WTC11 (cell line): ENCODE results near the gene EMILIN3. TPM values are rescaled to one million over a fixed set of nuclear protein-coding genes. Genes with fewer than 3 reads are reported as not detected.

ENCODE experiments used
- ATAC-seq: fragments of 200-7000 bp; cut with Tn5 transposase; 2 replicates; pipeline ENCODE4 v1.10.0; 2021; ENCODE audit warnings: mild to moderate bottlenecking, moderate library complexity
- Bru-seq: library from RNA; stranded (reverse); fragments of 400-500 nt; gene quantifications from one replicate; lab custom pipeline; 2021; lab: Mats Ljungman, UMichigan
- CTCF ChIA-PET: fragments of 300-600 bp; sonication (Branson Sonifier 250); formaldehyde crosslinking; loops from one replicate; lab custom pipeline; 2021; ENCODE audit warnings: antibody characterized with exemption; lab: Charles Lee
- POLR2A ChIA-PET: fragments of 350-600 bp; sonication (Branson Sonifier 250); formaldehyde crosslinking; loops from one replicate; lab custom pipeline; 2021; ENCODE audit warnings: antibody characterized with exemption; lab: Charles Lee
- DNase-seq: peaks from one replicate; pipeline ENCODE4 v3.0.0; 2021; ENCODE audit warnings: low spot score
- H3K27ac Mint-ChIP-seq: 2 replicates; pipeline ENCODE4 v1.8.0; 2021; ENCODE audit warnings: mixed read lengths
- H3K27me3 Mint-ChIP-seq: 2 replicates; pipeline ENCODE4 v1.8.0; 2021; ENCODE audit warnings: low read depth, mild to moderate bottlenecking, moderate library complexity, mixed read lengths
- H3K36me3 Mint-ChIP-seq: 2 replicates; pipeline ENCODE4 v1.8.0; 2021; ENCODE audit warnings: mixed read lengths
- H3K4me1 Mint-ChIP-seq: 2 replicates; pipeline ENCODE4 v1.8.0; 2022; ENCODE audit warnings: mixed read lengths
- H3K4me3 Mint-ChIP-seq: 2 replicates; pipeline ENCODE4 v1.8.0; 2021; ENCODE audit warnings: mild to moderate bottlenecking, moderate library complexity, mixed read lengths
- H3K9me3 Mint-ChIP-seq: 2 replicates; pipeline ENCODE4 v1.8.0; 2021; ENCODE audit warnings: mixed read lengths
- CBFB ChIP-seq: sonication (generic); formaldehyde crosslinking; IDR thresholded peaks from 2 replicates; pipeline ENCODE4 v1.8.1; 2022; ENCODE audit warnings: mild to moderate bottlenecking, low read depth, missing genetic modification reagents
- CREB1 ChIP-seq: sonication (generic); formaldehyde crosslinking; IDR thresholded peaks from 2 replicates; pipeline ENCODE4 v1.8.0; 2023; ENCODE audit warnings: mild to moderate bottlenecking, missing genetic modification reagents
- CREM ChIP-seq: sonication (generic); formaldehyde crosslinking; IDR thresholded peaks from 2 replicates; pipeline ENCODE4 v1.8.1; 2022; ENCODE audit warnings: mild to moderate bottlenecking, missing genetic modification reagents, moderate library complexity
- E2F5 ChIP-seq: sonication (generic); formaldehyde crosslinking; IDR thresholded peaks from 2 replicates; pipeline ENCODE4 v1.8.1; 2022; ENCODE audit warnings: mild to moderate bottlenecking, moderate library complexity, missing genetic modification reagents
- FOXK1 ChIP-seq: sonication (generic); formaldehyde crosslinking; IDR thresholded peaks from 2 replicates; pipeline ENCODE4 v1.8.0; 2022; ENCODE audit warnings: mild to moderate bottlenecking, moderate library complexity, missing genetic modification reagents
- HMGXB4 ChIP-seq: sonication (generic); formaldehyde crosslinking; IDR thresholded peaks from 2 replicates; pipeline ENCODE4 v1.8.1; 2023; ENCODE audit warnings: mild to moderate bottlenecking, moderate library complexity, missing genetic modification reagents
- JAZF1 ChIP-seq: fragments of 250-450 bp; sonication (Bioruptor Pico); IDR thresholded peaks from 2 replicates; pipeline ENCODE4 v1.9.0; 2021; ENCODE audit warnings: moderate library complexity, mild to moderate bottlenecking, inconsistent platforms
- MAX ChIP-seq: sonication (generic); formaldehyde crosslinking; IDR thresholded peaks from 2 replicates; pipeline ENCODE4 v1.8.0; 2022; ENCODE audit warnings: mild to moderate bottlenecking, missing genetic modification reagents
- MLX ChIP-seq: sonication (generic); formaldehyde crosslinking; IDR thresholded peaks from 2 replicates; pipeline ENCODE4 v1.8.1; 2023; ENCODE audit warnings: mild to moderate bottlenecking, missing genetic modification reagents, moderate library complexity
- MYBL2 ChIP-seq: sonication (generic); formaldehyde crosslinking; IDR thresholded peaks from 2 replicates; pipeline ENCODE4 v1.8.1; 2023; ENCODE audit warnings: mild to moderate bottlenecking, moderate library complexity, missing genetic modification reagents
- NFATC4 ChIP-seq: fragments of 250-450 bp; sonication (Bioruptor Pico); IDR thresholded peaks from 2 replicates; pipeline ENCODE4 v1.9.0; 2021; ENCODE audit warnings: mild to moderate bottlenecking
- NFE2L1 ChIP-seq: sonication (generic); formaldehyde crosslinking; IDR thresholded peaks from 2 replicates; pipeline ENCODE4 v1.8.1; 2023; ENCODE audit warnings: missing genetic modification reagents
- NR2C2 ChIP-seq: sonication (generic); formaldehyde crosslinking; IDR thresholded peaks from 2 replicates; pipeline ENCODE4 v1.8.0; 2022; ENCODE audit warnings: mild to moderate bottlenecking, missing genetic modification reagents
- SP1 ChIP-seq: sonication (generic); formaldehyde crosslinking; conservative IDR thresholded peaks from 2 replicates; pipeline ENCODE4 v1.8.1; 2022; ENCODE audit warnings: missing genetic modification reagents
- TP53 ChIP-seq: sonication (generic); formaldehyde crosslinking; IDR thresholded peaks from 2 replicates; pipeline ENCODE4 v1.8.1; 2023; ENCODE audit warnings: mild to moderate bottlenecking, missing genetic modification reagents
- ZBTB21 ChIP-seq: sonication (generic); formaldehyde crosslinking; IDR thresholded peaks from 2 replicates; pipeline ENCODE4 v1.8.1; 2023; ENCODE audit warnings: mild to moderate bottlenecking, missing genetic modification reagents, borderline replicate concordance
- ZNF121 ChIP-seq: sonication (generic); formaldehyde crosslinking; IDR thresholded peaks from 2 replicates; pipeline ENCODE4 v1.8.0; 2023; ENCODE audit warnings: missing genetic modification reagents
- ZNF138 ChIP-seq: sonication (generic); formaldehyde crosslinking; conservative IDR thresholded peaks from 2 replicates; pipeline ENCODE4 v1.8.1; 2022; ENCODE audit warnings: mild to moderate bottlenecking, moderate library complexity, missing genetic modification reagents
- ZNF317 ChIP-seq: sonication (generic); formaldehyde crosslinking; IDR thresholded peaks from 2 replicates; pipeline ENCODE4 v1.8.1; 2023; ENCODE audit warnings: low read depth, mild to moderate bottlenecking, moderate library complexity, missing genetic modification reagents, borderline replicate concordance
- long read RNA-seq, 3 experiments: library from RNA in 1 of 3; library from capped mRNA in 1 of 3; library from polyadenylated mRNA in 1 of 3; unstranded in 2 of 3; stranded (forward) in 1 of 3; transcript quantifications; one replicate each; pipeline ENCODE4 v2.0.0, GENCODE V29; 2021
- total RNA-seq: library from RNA; stranded (reverse); gene quantifications from 3 replicates; pipeline ENCODE4 v1.2.3, GENCODE V29; 2021
- TF ChIP-seq, protein P1 (sequence below): sonication (generic); formaldehyde crosslinking; IDR thresholded peaks from 2 replicates; pipeline ENCODE4 v1.8.1; 2023; ENCODE audit warnings: mild to moderate bottlenecking, missing genetic modification reagents
- TF ChIP-seq, protein P2 (sequence below): sonication (generic); formaldehyde crosslinking; IDR thresholded peaks from 2 replicates; pipeline ENCODE4 v1.8.1; 2022; ENCODE audit warnings: mild to moderate bottlenecking, missing genetic modification reagents, moderate library complexity, borderline replicate concordance
- TF ChIP-seq, protein P3 (sequence below): sonication (generic); formaldehyde crosslinking; IDR thresholded peaks from 2 replicates; pipeline ENCODE4 v1.8.0; 2022; ENCODE audit warnings: mild to moderate bottlenecking, missing genetic modification reagents

Gene EMILIN3, protein sequence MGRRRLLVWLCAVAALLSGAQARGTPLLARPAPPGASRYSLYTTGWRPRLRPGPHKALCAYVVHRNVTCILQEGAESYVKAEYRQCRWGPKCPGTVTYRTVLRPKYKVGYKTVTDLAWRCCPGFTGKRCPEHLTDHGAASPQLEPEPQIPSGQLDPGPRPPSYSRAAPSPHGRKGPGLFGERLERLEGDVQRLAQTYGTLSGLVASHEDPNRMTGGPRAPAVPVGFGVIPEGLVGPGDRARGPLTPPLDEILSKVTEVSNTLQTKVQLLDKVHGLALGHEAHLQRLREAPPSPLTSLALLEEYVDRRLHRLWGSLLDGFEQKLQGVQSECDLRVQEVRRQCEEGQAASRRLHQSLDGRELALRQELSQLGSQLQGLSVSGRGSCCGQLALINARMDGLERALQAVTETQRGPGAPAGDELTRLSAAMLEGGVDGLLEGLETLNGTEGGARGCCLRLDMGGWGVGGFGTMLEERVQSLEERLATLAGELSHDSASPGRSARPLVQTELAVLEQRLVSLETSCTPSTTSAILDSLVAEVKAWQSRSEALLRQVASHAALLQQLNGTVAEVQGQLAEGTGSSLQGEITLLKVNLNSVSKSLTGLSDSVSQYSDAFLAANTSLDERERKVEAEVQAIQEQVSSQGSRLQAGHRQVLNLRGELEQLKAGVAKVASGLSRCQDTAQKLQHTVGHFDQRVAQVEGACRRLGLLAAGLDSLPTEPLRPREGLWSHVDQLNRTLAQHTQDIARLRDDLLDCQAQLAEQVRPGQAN
- total RNA-seq (5.5 to 6.0 TPM (median 5.8 TPM) in 3 replicates), Bru-seq, nascent RNA (percentile 35 among the genes with signal in this experiment)
- long read RNA-seq, experiment 1, partial matches to known transcripts: 2 of 7 reads
- long read RNA-seq, experiment 1, other reads (novel, unspliced or antisense): 1 of 7 reads
- long read RNA-seq, experiment 2, transcript EMILIN3-201 (4 exons, 3,796 nt): major isoform, 5 of 18 reads
- long read RNA-seq, experiment 2, partial matches to known transcripts: 12 of 18 reads
- long read RNA-seq, experiment 2, other reads (novel, unspliced or antisense): 1 of 18 reads
- long read RNA-seq, experiment 3, partial matches to known transcripts: 0 of 1 reads
- long read RNA-seq, experiment 3, other reads (novel, unspliced or antisense): 1 of 1 reads

- ChIA-PET POLR2A (no interaction called here), CTCF (interaction anchor here (0.9 to 3.1 kb wide), 6 partner anchors 15 to 231 kb away, joined by 3 to 13 read pairs (median 6); partner anchors contain the start of gene LPIN3)
- Mint-ChIP-seq H3K27ac (no peak within 1 kb of the TSS), H3K4me3 (peak within 1 kb of the TSS; percentile 75), H3K36me3 (peaks cover 6% of the 10 kb centered on the region), H3K27me3 (peaks cover 55% of the 10 kb centered on the region), H3K9me3 (peaks cover 10% of the 10 kb centered on the region), H3K4me1 (peaks cover 12% of the 10 kb centered on the region)
- TF ChIP-seq SP1 (CRISPR knock-in tag): peak; percentile 52; the same call in 1 of the 2 replicates
- 0 out of 2 replicates have a peak, but pooled peaks have one; percentile 17 for TF ChIP-seq HMGXB4 (CRISPR knock-in tag)
- TF ChIP-seq CREB1 (CRISPR knock-in tag): no peak
- TF ChIP-seq MYBL2 (CRISPR knock-in tag): 0 out of 2 replicates have a peak, but pooled peaks have one; percentile 61
- TF ChIP-seq NFE2L1 (CRISPR knock-in tag): 0 out of 2 replicates have a peak, but pooled peaks have one; percentile 17
- peak; percentile 62 for DNase-seq
- peak; percentile 71 for ATAC-seq
Measured at GRCh38 chr20:41366546-41367392, at the start of gene EMILIN3. EMILIN3 (minus strand) TSS chr20:41366818; CDS start chr20:41366634, 184 bp downstream.

GRCh38 chr20:41415191-41415590, 48.6 kb upstream of the EMILIN3 start:
- Mint-ChIP-seq H3K4me1 (no peaks in the 10 kb centered on the region), H3K27ac (no peak overlapping the region), H3K36me3 (peaks cover 73% of the 10 kb centered on the region), H3K4me3 (no peak overlapping the region), H3K9me3 (no peaks in the 10 kb centered on the region), H3K27me3 (no peaks in the 10 kb centered on the region)
- no peak for ATAC-seq
- ChIA-PET POLR2A (no interaction called here), CTCF (no interaction called here)
- DNase-seq: no peak
- TF ChIP-seq MAX (CRISPR knock-in tag) (no peak), MYBL2 (CRISPR knock-in tag) (no peak), CBFB (CRISPR knock-in tag) (no peak), JAZF1 (no peak), NR2C2 (no peak), ZNF138 (CRISPR knock-in tag) (no peak), E2F5 (CRISPR knock-in tag) (no peak), MLX (CRISPR knock-in tag) (no peak), CREM (CRISPR knock-in tag) (no peak), TP53 (CRISPR knock-in tag) (no peak), FOXK1 (CRISPR knock-in tag) (no peak), ZNF317 (CRISPR knock-in tag) (no peak), ZBTB21 (CRISPR knock-in tag) (no peak), ZNF121 (CRISPR knock-in tag) (no peak), NFATC4 (CRISPR knock-in tag) (no peak)
- TF ChIP-seq, protein P1, sequence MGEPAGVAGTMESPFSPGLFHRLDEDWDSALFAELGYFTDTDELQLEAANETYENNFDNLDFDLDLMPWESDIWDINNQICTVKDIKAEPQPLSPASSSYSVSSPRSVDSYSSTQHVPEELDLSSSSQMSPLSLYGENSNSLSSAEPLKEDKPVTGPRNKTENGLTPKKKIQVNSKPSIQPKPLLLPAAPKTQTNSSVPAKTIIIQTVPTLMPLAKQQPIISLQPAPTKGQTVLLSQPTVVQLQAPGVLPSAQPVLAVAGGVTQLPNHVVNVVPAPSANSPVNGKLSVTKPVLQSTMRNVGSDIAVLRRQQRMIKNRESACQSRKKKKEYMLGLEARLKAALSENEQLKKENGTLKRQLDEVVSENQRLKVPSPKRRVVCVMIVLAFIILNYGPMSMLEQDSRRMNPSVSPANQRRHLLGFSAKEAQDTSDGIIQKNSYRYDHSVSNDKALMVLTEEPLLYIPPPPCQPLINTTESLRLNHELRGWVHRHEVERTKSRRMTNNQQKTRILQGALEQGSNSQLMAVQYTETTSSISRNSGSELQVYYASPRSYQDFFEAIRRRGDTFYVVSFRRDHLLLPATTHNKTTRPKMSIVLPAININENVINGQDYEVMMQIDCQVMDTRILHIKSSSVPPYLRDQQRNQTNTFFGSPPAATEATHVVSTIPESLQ: no peak
- TF ChIP-seq, protein P2, sequence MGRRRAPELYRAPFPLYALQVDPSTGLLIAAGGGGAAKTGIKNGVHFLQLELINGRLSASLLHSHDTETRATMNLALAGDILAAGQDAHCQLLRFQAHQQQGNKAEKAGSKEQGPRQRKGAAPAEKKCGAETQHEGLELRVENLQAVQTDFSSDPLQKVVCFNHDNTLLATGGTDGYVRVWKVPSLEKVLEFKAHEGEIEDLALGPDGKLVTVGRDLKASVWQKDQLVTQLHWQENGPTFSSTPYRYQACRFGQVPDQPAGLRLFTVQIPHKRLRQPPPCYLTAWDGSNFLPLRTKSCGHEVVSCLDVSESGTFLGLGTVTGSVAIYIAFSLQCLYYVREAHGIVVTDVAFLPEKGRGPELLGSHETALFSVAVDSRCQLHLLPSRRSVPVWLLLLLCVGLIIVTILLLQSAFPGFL (CRISPR knock-in tag): no peak
- TF ChIP-seq, protein P3, sequence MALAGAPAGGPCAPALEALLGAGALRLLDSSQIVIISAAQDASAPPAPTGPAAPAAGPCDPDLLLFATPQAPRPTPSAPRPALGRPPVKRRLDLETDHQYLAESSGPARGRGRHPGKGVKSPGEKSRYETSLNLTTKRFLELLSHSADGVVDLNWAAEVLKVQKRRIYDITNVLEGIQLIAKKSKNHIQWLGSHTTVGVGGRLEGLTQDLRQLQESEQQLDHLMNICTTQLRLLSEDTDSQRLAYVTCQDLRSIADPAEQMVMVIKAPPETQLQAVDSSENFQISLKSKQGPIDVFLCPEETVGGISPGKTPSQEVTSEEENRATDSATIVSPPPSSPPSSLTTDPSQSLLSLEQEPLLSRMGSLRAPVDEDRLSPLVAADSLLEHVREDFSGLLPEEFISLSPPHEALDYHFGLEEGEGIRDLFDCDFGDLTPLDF (CRISPR knock-in tag): no peak
